C4-2B (cell line): ENCODE results near the gene WASF2.
A peak's percentile ranks its signal among the peaks of the same experiment; 100 is the strongest.

Experiments used
- H3K27ac ChIP-seq: fragments of 450-650 bp; 2 replicates; pipeline ENCODE4 v1.5.1; 2017
- CTCF ChIP-seq: fragments of 450-650 bp; conservative IDR thresholded peaks from 2 replicates; pipeline ENCODE4 v1.5.1; 2017; ENCODE audit warnings: mild to moderate bottlenecking
- ZFX ChIP-seq: fragments of 450-650 bp; IDR thresholded peaks from 2 replicates; pipeline ENCODE4 v1.6.1; 2017

The WASF2 gene

GRCh38 chr1:27487966-27488884 is 1.7 kb downstream of the WASF2 start:
- peak overlapping the region; percentile 99; the same call in 1 of the 2 replicates for H3K27ac ChIP-seq
- TF ChIP-seq ZFX, result no peak
- TF ChIP-seq CTCF, result no peak

GRCh38 chr1:27485363-27485762 is 4.6 kb downstream of the WASF2 start:
- TF ChIP-seq CTCF (no peak), ZFX (no peak)
- H3K27ac ChIP-seq, result no peak overlapping the region

GRCh38 chr1:27483659-27484058 is 6.3 kb downstream of the WASF2 start:
- TF ChIP-seq ZFX, result no peak
- no peak for TF ChIP-seq CTCF
- H3K27ac ChIP-seq, result no peak overlapping the region

GRCh38 chr1:27481994-27482620 is 7.9 kb downstream of the WASF2 start:
- H3K27ac ChIP-seq, result no peak overlapping the region
- TF ChIP-seq CTCF, result no peak
- TF ChIP-seq ZFX, result no peak

GRCh38 chr1:27478098-27478497 is 11.9 kb downstream of the WASF2 start:
- H3K27ac ChIP-seq, result no peak overlapping the region
- TF ChIP-seq ZFX (no peak), CTCF (no peak)

- no peak overlapping the region for H3K27ac ChIP-seq
- TF ChIP-seq ZFX (no peak), CTCF (no peak)
These were observed 13.7 kb downstream of the WASF2 start for GRCh38 chr1:27476237-27476636.

- no peak for TF ChIP-seq CTCF
- no peak for TF ChIP-seq ZFX
- no peak overlapping the region for H3K27ac ChIP-seq
These were observed 14.2 kb downstream of the WASF2 start for GRCh38 chr1:27475720-27476119.
